SK-N-SH treated with all-trans-retinoic acid at 6 μM for 48 hours (cell line): ENCODE measurements around the gene KRTAP5-4.
"Not testable (repeated sequence)": the region's sequence is repeated elsewhere in the genome, so short reads cannot be mapped to it uniquely, and the experiment has no call there.

Experiments used
- CSDC2 ChIP-seq: fragments of 250-450 bp; sonication (Bioruptor Pico); IDR thresholded peaks from 2 replicates; pipeline ENCODE4 v1.5.0; 2020; ENCODE audit warnings: mild to moderate bottlenecking, moderate library complexity
- ESRRG ChIP-seq: fragments of 250-450 bp; sonication (Bioruptor Pico); IDR thresholded peaks from 2 replicates; pipeline ENCODE4 v1.6.1; 2021; ENCODE audit warnings: mild to moderate bottlenecking
- GLIS3 ChIP-seq: fragments of 250-450 bp; sonication (Bioruptor Pico); IDR thresholded peaks from 2 replicates; pipeline ENCODE4 v1.5.0; 2020; ENCODE audit warnings: mild to moderate bottlenecking, moderate library complexity
- SNAI2 ChIP-seq: fragments of 250-450 bp; sonication (Bioruptor Pico); IDR thresholded peaks from 2 replicates; pipeline ENCODE4 v1.5.0; 2020; ENCODE audit warnings: mild to moderate bottlenecking, moderate library complexity
- TOX ChIP-seq: fragments of 250-450 bp; sonication (Bioruptor Pico); IDR thresholded peaks from 2 replicates; pipeline ENCODE4 v1.8.0; 2021; ENCODE audit warnings: mild to moderate bottlenecking, moderate library complexity, borderline replicate concordance
- ZC3H10 ChIP-seq: fragments of 250-450 bp; sonication (Bioruptor Pico); IDR thresholded peaks from 2 replicates; pipeline ENCODE4 v1.5.1; 2021; ENCODE audit warnings: mild to moderate bottlenecking, moderate library complexity
- TF ChIP-seq, protein P1 (sequence below): fragments of 250-450 bp; sonication (Bioruptor Pico); IDR thresholded peaks from 2 replicates; pipeline ENCODE4 v1.5.1; 2021; ENCODE audit warnings: mild to moderate bottlenecking, moderate library complexity
- TF ChIP-seq, protein P2 (sequence below): fragments of 250-450 bp; sonication (Bioruptor Pico); IDR thresholded peaks from 2 replicates; pipeline ENCODE4 v1.8.0; 2020; ENCODE audit warnings: mild to moderate bottlenecking, moderate library complexity, borderline replicate concordance

DNA sequence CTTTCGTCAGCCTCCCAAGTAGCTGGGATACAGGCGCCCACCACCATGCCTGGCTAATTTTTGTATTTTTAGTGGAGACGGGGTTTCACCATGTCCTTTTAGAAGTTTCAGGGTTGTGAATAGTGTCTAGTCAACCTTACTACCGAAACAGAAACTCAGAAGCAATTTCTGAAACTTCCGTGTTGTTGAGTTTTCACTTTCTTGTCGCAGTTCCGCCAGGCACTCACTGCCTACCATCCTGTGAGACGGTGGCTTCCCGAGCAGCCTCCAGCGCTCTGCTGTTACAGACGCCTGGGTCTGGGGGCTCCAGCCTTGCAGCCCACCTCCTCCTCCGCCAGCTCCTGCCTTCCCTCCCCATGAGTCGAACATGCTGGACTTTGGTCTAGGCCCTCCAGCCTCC is 16.0 kb downstream of the KRTAP5-4 start:
- TF ChIP-seq, protein P1, sequence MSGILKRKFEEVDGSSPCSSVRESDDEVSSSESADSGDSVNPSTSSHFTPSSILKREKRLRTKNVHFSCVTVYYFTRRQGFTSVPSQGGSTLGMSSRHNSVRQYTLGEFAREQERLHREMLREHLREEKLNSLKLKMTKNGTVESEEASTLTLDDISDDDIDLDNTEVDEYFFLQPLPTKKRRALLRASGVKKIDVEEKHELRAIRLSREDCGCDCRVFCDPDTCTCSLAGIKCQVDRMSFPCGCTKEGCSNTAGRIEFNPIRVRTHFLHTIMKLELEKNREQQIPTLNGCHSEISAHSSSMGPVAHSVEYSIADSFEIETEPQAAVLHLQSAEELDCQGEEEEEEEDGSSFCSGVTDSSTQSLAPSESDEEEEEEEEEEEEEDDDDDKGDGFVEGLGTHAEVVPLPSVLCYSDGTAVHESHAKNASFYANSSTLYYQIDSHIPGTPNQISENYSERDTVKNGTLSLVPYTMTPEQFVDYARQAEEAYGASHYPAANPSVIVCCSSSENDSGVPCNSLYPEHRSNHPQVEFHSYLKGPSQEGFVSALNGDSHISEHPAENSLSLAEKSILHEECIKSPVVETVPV (CRISPR knock-in tag) = not testable (repeated sequence)
- TF ChIP-seq ESRRG, CSDC2, GLIS3, SNAI2, ZC3H10, TOX (CRISPR knock-in tag): not testable (repeated sequence)
- TF ChIP-seq, protein P2, sequence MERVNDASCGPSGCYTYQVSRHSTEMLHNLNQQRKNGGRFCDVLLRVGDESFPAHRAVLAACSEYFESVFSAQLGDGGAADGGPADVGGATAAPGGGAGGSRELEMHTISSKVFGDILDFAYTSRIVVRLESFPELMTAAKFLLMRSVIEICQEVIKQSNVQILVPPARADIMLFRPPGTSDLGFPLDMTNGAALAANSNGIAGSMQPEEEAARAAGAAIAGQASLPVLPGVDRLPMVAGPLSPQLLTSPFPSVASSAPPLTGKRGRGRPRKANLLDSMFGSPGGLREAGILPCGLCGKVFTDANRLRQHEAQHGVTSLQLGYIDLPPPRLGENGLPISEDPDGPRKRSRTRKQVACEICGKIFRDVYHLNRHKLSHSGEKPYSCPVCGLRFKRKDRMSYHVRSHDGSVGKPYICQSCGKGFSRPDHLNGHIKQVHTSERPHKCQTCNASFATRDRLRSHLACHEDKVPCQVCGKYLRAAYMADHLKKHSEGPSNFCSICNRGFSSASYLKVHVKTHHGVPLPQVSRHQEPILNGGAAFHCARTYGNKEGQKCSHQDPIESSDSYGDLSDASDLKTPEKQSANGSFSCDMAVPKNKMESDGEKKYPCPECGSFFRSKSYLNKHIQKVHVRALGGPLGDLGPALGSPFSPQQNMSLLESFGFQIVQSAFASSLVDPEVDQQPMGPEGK (CRISPR knock-in tag) = not testable (repeated sequence)
